ENCODE measurements around the gene S100A1.

- TF ChIP-seq CTCF (IDR thresholded peaks at IDR 0.05) = no peak
- TF ChIP-seq ZNF232 (CRISPR knock-in tag; IDR thresholded peaks at IDR 0.05) = no peak
- TF ChIP-seq ETV6 (CRISPR knock-in tag; IDR thresholded peaks at IDR 0.05) = no peak
- no peak for TF ChIP-seq ZNF317 (CRISPR knock-in tag; IDR thresholded peaks at IDR 0.05; ENCODE audit: borderline replicate concordance, low read depth)
- TF ChIP-seq KAT7 (CRISPR knock-in tag; IDR thresholded peaks at IDR 0.05; ENCODE audit: borderline replicate concordance) = no peak
- TF ChIP-seq ZNF263 (CRISPR knock-in tag; IDR thresholded peaks at IDR 0.05; ENCODE audit: low read depth) = no peak
- TF ChIP-seq SP1 (CRISPR knock-in tag; conservative IDR thresholded peaks at IDR 0.05) = no peak
These were observed 49.3 kb upstream of the S100A1 start for GRCh38 chr1:153578936-153579335.
